GM13977 (cell line): ENCODE data around the gene MARF1.
"Not testable (repeated sequence)": the region's sequence is repeated elsewhere in the genome, so short reads cannot be mapped to it uniquely, and the experiment has no call there.

Experiments
- DNase-seq: peaks from one replicate; pipeline ENCODE4 v3.0.0; 2012; ENCODE audit warnings: low spot score
- CTCF ChIP-seq: IDR thresholded peaks from 2 replicates; pipeline ENCODE4 v1.5.1; 2012; ENCODE audit warnings: mild to moderate bottlenecking, control low read depth; ENCODE audit not compliant: insufficient read depth; ENCODE audit errors: extremely low read depth, missing control alignments
- in situ Hi-C: fragments of 300-500 bp; cut with MboI; formaldehyde crosslinking; loops from one replicate; pipeline ENCODE4 v1.12.0; 2022; ENCODE audit warnings: low sequenced_read_pairs, low pct_unique_long_range_greater_than_20kb, mixed read lengths, inconsistent platforms; ENCODE audit not compliant: unreplicated experiment

MARF1 gene, protein sequence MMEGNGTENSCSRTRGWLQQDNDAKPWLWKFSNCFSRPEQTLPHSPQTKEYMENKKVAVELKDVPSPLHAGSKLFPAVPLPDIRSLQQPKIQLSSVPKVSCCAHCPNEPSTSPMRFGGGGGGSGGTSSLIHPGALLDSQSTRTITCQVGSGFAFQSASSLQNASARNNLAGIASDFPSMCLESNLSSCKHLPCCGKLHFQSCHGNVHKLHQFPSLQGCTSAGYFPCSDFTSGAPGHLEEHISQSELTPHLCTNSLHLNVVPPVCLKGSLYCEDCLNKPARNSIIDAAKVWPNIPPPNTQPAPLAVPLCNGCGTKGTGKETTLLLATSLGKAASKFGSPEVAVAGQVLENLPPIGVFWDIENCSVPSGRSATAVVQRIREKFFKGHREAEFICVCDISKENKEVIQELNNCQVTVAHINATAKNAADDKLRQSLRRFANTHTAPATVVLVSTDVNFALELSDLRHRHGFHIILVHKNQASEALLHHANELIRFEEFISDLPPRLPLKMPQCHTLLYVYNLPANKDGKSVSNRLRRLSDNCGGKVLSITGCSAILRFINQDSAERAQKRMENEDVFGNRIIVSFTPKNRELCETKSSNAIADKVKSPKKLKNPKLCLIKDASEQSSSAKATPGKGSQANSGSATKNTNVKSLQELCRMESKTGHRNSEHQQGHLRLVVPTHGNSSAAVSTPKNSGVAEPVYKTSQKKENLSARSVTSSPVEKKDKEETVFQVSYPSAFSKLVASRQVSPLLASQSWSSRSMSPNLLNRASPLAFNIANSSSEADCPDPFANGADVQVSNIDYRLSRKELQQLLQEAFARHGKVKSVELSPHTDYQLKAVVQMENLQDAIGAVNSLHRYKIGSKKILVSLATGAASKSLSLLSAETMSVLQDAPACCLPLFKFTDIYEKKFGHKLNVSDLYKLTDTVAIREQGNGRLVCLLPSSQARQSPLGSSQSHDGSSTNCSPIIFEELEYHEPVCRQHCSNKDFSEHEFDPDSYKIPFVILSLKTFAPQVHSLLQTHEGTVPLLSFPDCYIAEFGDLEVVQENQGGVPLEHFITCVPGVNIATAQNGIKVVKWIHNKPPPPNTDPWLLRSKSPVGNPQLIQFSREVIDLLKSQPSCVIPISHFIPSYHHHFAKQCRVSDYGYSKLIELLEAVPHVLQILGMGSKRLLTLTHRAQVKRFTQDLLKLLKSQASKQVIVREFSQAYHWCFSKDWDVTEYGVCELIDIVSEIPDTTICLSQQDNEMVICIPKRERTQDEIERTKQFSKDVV (N-terminal part only)

DNA sequence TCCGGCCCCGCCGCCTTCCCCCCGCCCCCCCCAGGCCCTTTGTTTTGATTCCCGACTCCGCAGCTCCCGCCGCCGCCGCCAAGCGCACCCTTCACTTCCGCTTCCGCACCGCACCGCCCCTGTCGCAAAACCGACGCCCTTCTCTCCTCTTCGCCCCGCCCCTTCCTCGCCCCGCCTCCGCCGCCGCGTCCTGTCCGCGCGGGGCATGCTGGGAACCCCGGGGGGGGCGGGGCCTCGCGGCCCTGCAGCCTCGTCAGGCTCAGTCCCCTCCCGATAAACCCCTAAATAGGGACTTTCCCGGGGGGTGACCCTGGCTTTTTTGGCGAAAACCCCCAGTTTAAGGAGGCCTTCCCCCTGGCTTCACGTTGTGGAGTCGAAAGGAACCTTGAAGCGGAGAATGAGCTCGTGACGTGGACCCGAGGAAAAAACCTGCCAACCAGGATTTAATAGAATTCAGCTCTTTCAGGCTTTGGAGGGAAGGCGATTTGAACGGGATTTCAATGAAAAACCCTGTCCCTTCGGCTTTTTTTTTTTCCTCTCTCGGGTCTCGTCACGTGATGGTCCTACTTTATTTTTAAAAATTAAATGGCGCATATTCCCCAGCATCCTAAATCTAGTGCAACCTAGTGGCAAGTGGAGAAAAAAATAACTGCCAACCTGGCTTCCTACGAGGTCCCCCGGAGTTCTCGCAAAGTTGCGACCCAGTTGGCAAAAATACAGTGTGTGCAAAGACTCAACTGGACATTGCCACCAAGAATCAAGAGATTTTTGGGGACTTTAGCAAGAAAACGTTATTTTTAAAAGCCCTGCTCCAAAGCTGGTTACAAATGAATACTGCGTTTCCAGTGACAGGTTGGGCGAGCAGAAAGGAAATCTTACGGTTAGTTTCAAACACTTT is at the start of gene MARF1:
Gene MARF1 (minus strand): TSS at position 107 of the 898 bp plus-strand sequence. CDS start 3,921 bp downstream, outside the sequence.
- TF ChIP-seq CTCF: peak; percentile 22
- in situ Hi-C loops: no loop called here
- DNase-seq: peak; percentile 88

GRCh38 chr16:15692508-15692907 is 49.6 kb upstream of the MARF1 start:
- in situ Hi-C loops, DNase-seq: not testable (repeated sequence)

GRCh38 chr16:15691046-15691445 is 48.1 kb upstream of the MARF1 start:
- DNase-seq: no peak
- no peak for TF ChIP-seq CTCF
- in situ Hi-C loops: no loop called here

- in situ Hi-C loops: no loop called here
- no peak for DNase-seq
- no peak for TF ChIP-seq CTCF
These were observed 47.3 kb upstream of the MARF1 start for GRCh38 chr16:15690296-15690695.

- no peak for DNase-seq
- TF ChIP-seq CTCF: no peak
- in situ Hi-C loops: no loop called here
These were observed 46.3 kb upstream of the MARF1 start for GRCh38 chr16:15689290-15689689.

GRCh38 chr16:15686287-15686686 is 43.3 kb upstream of the MARF1 start:
- in situ Hi-C loops: no loop called here
- DNase-seq: no peak
- TF ChIP-seq CTCF: no peak
